Bronchial epithelial cell (primary cell): ENCODE data around the gene ADAMTS14. TPM values are rescaled to one million over a fixed set of nuclear protein-coding genes. Genes with fewer than 3 reads are reported as not detected.

Source experiments
- DNase-seq: peaks from one replicate; pipeline ENCODE4 v3.0.0-alpha.2; 2010; ENCODE audit warnings: low read depth
- FAIRE-seq: peaks from 2 replicates; lab custom pipeline; 2011; peaks lifted over from hg19 to GRCh38; lab: Jason Lieb, UNC
- H3K27me3 ChIP-seq: 2 replicates; pipeline ENCODE4 v1.5.1; 2011; ENCODE audit warnings: low read length; ENCODE audit not compliant: control insufficient read depth, insufficient read depth
- H3K36me3 ChIP-seq: 2 replicates; pipeline ENCODE4 v1.5.1; 2011; ENCODE audit warnings: low read length; ENCODE audit not compliant: control insufficient read depth, insufficient read depth
- H3K4me3 ChIP-seq: 2 replicates; pipeline ENCODE4 v1.5.1; 2011; ENCODE audit warnings: mild to moderate bottlenecking, low read depth, low read length, control low read depth
- CTCF ChIP-seq: IDR thresholded peaks from 2 replicates; pipeline ENCODE4 v1.5.1; 2011; ENCODE audit warnings: mild to moderate bottlenecking, moderate library complexity, low read length, control low read depth, inconsistent platforms; ENCODE audit not compliant: insufficient read depth, severe bottlenecking
- total RNA-seq: library from RNA; depleted of rRNA; stranded (reverse); fragments of >200 nt; gene quantifications from 2 replicates; pipeline ENCODE4 v1.2.1, GENCODE V29; 2014

ADAMTS14 gene
- total RNA-seq, 1 donor from 2014 or later, result 0.26 TPM

GRCh38 chr10:70650104-70650503 lies 22.2 kb upstream of the ADAMTS14 start:
- DNase-seq (no peak), FAIRE-seq (no peak)
- TF ChIP-seq CTCF, result no peak
- Histone ChIP-seq H3K36me3 (no peaks in the 10 kb centered on the region), H3K4me3 (no peak overlapping the region), H3K27me3 (peaks cover 4% of the 10 kb centered on the region)

GRCh38 chr10:70650718-70651117 lies 21.6 kb upstream of the ADAMTS14 start:
- FAIRE-seq, result no peak
- Histone ChIP-seq H3K4me3 (no peak overlapping the region), H3K36me3 (no peaks in the 10 kb centered on the region), H3K27me3 (peaks cover 2% of the 10 kb centered on the region)
- TF ChIP-seq CTCF, result no peak
- no peak for DNase-seq

- H3K27me3 ChIP-seq, result no peaks in the 10 kb centered on the region
- no peak for TF ChIP-seq CTCF
- DNase-seq, result peak; percentile 46
- H3K36me3 ChIP-seq, result no peaks in the 10 kb centered on the region
- no peak for FAIRE-seq
- H3K4me3 ChIP-seq, result no peak overlapping the region
Observed at GRCh38 chr10:70651661-70652060, 20.6 kb upstream of the ADAMTS14 start.

- TF ChIP-seq CTCF, result no peak
- DNase-seq (no peak), FAIRE-seq (no peak)
- H3K27me3 ChIP-seq, result no peaks in the 10 kb centered on the region
- H3K36me3 ChIP-seq, result no peaks in the 10 kb centered on the region
- H3K4me3 ChIP-seq, result no peak overlapping the region
Observed at GRCh38 chr10:70652761-70653657, 19.3 kb upstream of the ADAMTS14 start.

- no peaks in the 10 kb centered on the region for H3K36me3 ChIP-seq
- DNase-seq (no peak), FAIRE-seq (no peak)
- no peak overlapping the region for H3K4me3 ChIP-seq
- H3K27me3 ChIP-seq, result no peaks in the 10 kb centered on the region
- no peak for TF ChIP-seq CTCF
Observed at GRCh38 chr10:70655316-70655715, 17.0 kb upstream of the ADAMTS14 start.
